Gastrocnemius medialis (tissue), 4 donors: ENCODE data around the gene KRT79.

ENCODE experiments used
- CTCF ChIP-seq, 5 experiments: fragments of 450-650 bp in 3 of 5; fragments of 200-600 bp in 2 of 5; sonication (generic) in 2 of 5; IDR thresholded peaks in 4 of 5; conservative IDR thresholded peaks in 1 of 5; 1 replicate in 4 of 5; 2 replicates in 1 of 5; pipeline ENCODE4 v1.5.1; 2016 to 2019; ENCODE audit warnings: antibody characterized with exemption in 5 of 5, mild to moderate bottlenecking in 3 of 5, moderate library complexity in 3 of 5
- POLR2A ChIP-seq, 2 donors: fragments of 450-650 bp; IDR thresholded peaks; one replicate each; pipeline ENCODE4 v1.6.1; 2017; ENCODE audit warnings: antibody characterized with exemption in 2 of 2, mild to moderate bottlenecking in 2 of 2, moderate library complexity in 2 of 2

DNA sequence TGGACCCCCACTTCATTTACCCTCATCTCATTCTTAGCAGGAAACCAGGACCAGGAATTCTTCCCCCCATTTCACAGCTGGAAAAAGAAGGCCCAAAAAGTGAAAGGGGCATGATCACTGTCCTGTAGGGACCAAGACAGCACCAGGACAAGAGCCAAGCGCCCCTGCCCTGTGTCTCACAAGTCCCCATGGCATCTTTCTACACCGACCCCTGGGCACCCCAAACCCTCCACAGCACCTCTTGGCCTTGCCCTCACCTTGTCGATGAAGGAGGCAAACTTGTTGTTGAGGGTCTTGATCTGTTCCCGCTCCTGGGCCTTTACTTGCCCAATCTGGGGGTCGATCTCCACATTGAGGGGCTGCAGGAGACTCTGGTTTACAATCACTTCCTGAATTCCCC lies 57.7 kb downstream of the KRT79 start:
- TF ChIP-seq CTCF (IDR thresholded peaks at IDR 0.05 in 4 of 5, conservative IDR thresholded peaks at IDR 0.05 in 1 of 5) (no peak), POLR2A (IDR thresholded peaks at IDR 0.05) (no peak)
